Measurements from ENCODE around the gene MAZ. TPM values are rescaled to one million over a fixed set of nuclear protein-coding genes. Genes with fewer than 3 reads are reported as not detected.
A peak's percentile ranks its signal among the peaks of the same experiment; 100 is the strongest.

The MAZ gene
- total RNA-seq, 4 donors from 2014 or later: 80.4 to 132 (median 107) TPM

- Histone ChIP-seq H3K9me3 (no peaks in the 10 kb centered on the region), H3K4me3 (replicated peaks in 1 of 3) (no peak overlapping the region), H3K36me3 (no peaks in the 10 kb centered on the region), H3K27ac (peak overlapping the region in 2 of 3 donors; percentile 32 to 46), H3K27me3 (no peaks in the 10 kb centered on the region), H3K4me1 (peaks cover 44 to 47% of the 10 kb centered on the region in 2 donors)
- no peak for TF ChIP-seq CTCF (IDR thresholded peaks at IDR 0.05)
- no peak for TF ChIP-seq POLR2A (IDR thresholded peaks at IDR 0.05)
- 78 to 82% methylated on average over 6 of the region's 6 CpGs for WGBS, 2 donors
- intact Hi-C loops (cut with DNase I): no loop called here
- DNase-seq: peak in 1 of 2 donors; percentile 39
Observed at GRCh38 chr16:29761882-29762281, 44.4 kb upstream of the MAZ start.

GRCh38 chr16:29763326-29763725, 43.0 kb upstream of the MAZ start:
- Histone ChIP-seq H3K4me1 (peaks cover 31 to 34% of the 10 kb centered on the region in 2 donors), H3K27me3 (no peaks in the 10 kb centered on the region), H3K9me3 (no peaks in the 10 kb centered on the region), H3K27ac (peak overlapping the region in 1 of 3 donors; percentile 24), H3K4me3 (replicated peaks in 1 of 3) (no peak overlapping the region), H3K36me3 (no peaks in the 10 kb centered on the region)
- intact Hi-C loops (cut with DNase I): no loop called here
- 91 to 94% methylated on average over 6 of the region's 6 CpGs for WGBS, 2 donors
- no peak for TF ChIP-seq POLR2A (IDR thresholded peaks at IDR 0.05)
- no peak for TF ChIP-seq CTCF (IDR thresholded peaks at IDR 0.05)
- no peak for DNase-seq

GRCh38 chr16:29765167-29766032, 40.9 kb upstream of the MAZ start:
- Histone ChIP-seq H3K36me3 (no peaks in the 10 kb centered on the region), H3K9me3 (no peaks in the 10 kb centered on the region), H3K4me3 (replicated peaks in 1 of 3) (no peak overlapping the region), H3K27ac (peak overlapping the region; percentile 57 to 68 (median 58)), H3K27me3 (no peaks in the 10 kb centered on the region), H3K4me1 (peaks cover 27 to 30% of the 10 kb centered on the region in 2 donors)
- WGBS, 2 donors: 30 to 41% methylated on average over 15 of the region's 15 CpGs
- peak; percentile 97 to 98 for DNase-seq
- intact Hi-C loops (cut with DNase I): no loop called here
- TF ChIP-seq POLR2A (IDR thresholded peaks at IDR 0.05) (no peak), CTCF (IDR thresholded peaks at IDR 0.05) (no peak)

GRCh38 chr16:29766571-29766970, 39.8 kb upstream of the MAZ start:
- 91% methylated on average over 3 of the region's 3 CpGs for WGBS, 2 donors
- TF ChIP-seq POLR2A (IDR thresholded peaks at IDR 0.05) (no peak), CTCF (IDR thresholded peaks at IDR 0.05) (no peak)
- intact Hi-C loops (cut with DNase I): no loop called here

GRCh38 chr16:29767062-29767461, 39.3 kb upstream of the MAZ start:
- Histone ChIP-seq H3K27me3 (no peaks in the 10 kb centered on the region), H3K36me3 (no peaks in the 10 kb centered on the region), H3K4me3 (replicated peaks in 1 of 3) (no peak overlapping the region), H3K27ac (no peak overlapping the region), H3K4me1 (peaks cover 19 to 20% of the 10 kb centered on the region in 2 donors), H3K9me3 (no peaks in the 10 kb centered on the region)
- WGBS, 2 donors: 94 to 97% methylated on average over 3 of the region's 3 CpGs
- intact Hi-C loops (cut with DNase I): no loop called here
- no peak for TF ChIP-seq POLR2A (IDR thresholded peaks at IDR 0.05)
- no peak for TF ChIP-seq CTCF (IDR thresholded peaks at IDR 0.05)
- DNase-seq: no peak

More at GRCh38 chr16:29766571-29766970, 39.8 kb upstream of the MAZ start:
- DNase-seq: no peak
- Histone ChIP-seq H3K4me3 (replicated peaks in 1 of 3) (no peak overlapping the region), H3K36me3 (no peaks in the 10 kb centered on the region), H3K4me1 (peaks cover 19 to 20% of the 10 kb centered on the region in 2 donors), H3K9me3 (no peaks in the 10 kb centered on the region), H3K27me3 (no peaks in the 10 kb centered on the region), H3K27ac (peak overlapping the region in 1 of 3 donors; percentile 68)

Measured in thyroid gland (tissue), 4 donors.